Heart left ventricle (tissue), 13 donors: ENCODE results near the gene RPS6KC1.
"Not testable (repeated sequence)": the region's sequence is repeated elsewhere in the genome, so short reads cannot be mapped to it uniquely, and the experiment has no call there.

Experiments used
- POLR2A ChIP-seq, 2 donors: fragments of 450-650 bp; IDR thresholded peaks; one replicate each; pipeline ENCODE4 v1.6.1; 2017; ENCODE audit warnings: antibody characterized with exemption in 2 of 2, mild to moderate bottlenecking in 2 of 2, moderate library complexity in 2 of 2
- TF ChIP-seq, protein P1 (sequence below), 12 donors: fragments of 200-600 bp; sonication (generic) in 4 of 12; IDR thresholded peaks; one replicate each; pipeline versions ENCODE4 v1.5.0 to v1.8.0; 2018 to 2022; ENCODE audit warnings: antibody characterized with exemption in 12 of 12, mild to moderate bottlenecking in 5 of 12
- donor health status: ischemic (EF 13 %, LVEDD 7.1; RV severe dilation, severe dysfunction).
- donor health status: DM: no; HTN: yes; CAD: no.
- donor health status: DM: no; HTN: no; CAD: no.
- donor health status: ischemic (EF 25% LVEDD 6.9; RV normal size, moderate dysfunction).
- donor health status: ischemic (EF 25% LVEDD 5.7; RV mildly dilated, moderate dysfunction).
- donor health status: ischemic (EF 35%, LVEDD 5.7; RV mildly dilated, moderate dysfunction).
- donor health status: nonischemic (EF 11% LVEDD 7.7; RV severe dilation, severe dysfunction).
- donor health status: DM: yes; HTN: yes; CAD: no.
- donor health status: PGD.
- donor health status: ischemic (EF 29% LVEDD 5.4; RV normal size, mild dysfunction).
- donor health status: nonischemic (EF 23%, LVEDD 6.1; RV moderate dilation, normal function).

DNA sequence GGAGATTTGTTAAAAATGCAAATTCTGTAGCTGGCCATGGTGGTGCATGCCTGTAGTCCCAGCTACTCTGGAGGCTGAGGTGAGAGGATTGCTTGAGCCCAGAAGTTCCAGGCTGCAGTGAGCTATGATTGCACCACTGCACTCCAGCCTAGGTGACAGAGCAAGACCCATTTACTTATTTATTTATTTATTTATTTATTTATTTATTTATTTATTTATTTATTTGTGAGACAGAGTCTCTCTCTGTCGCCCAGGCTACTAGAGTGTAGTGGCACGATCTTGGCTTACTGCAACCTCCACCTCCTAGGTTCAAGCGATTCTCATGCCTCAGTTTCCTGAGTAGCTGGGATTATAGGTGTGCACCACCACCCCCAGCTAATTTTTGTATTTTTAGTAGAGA is 250.5 kb downstream of the RPS6KC1 start:
- not testable (repeated sequence) for TF ChIP-seq POLR2A (IDR thresholded peaks at IDR 0.05)
- TF ChIP-seq, protein P1, sequence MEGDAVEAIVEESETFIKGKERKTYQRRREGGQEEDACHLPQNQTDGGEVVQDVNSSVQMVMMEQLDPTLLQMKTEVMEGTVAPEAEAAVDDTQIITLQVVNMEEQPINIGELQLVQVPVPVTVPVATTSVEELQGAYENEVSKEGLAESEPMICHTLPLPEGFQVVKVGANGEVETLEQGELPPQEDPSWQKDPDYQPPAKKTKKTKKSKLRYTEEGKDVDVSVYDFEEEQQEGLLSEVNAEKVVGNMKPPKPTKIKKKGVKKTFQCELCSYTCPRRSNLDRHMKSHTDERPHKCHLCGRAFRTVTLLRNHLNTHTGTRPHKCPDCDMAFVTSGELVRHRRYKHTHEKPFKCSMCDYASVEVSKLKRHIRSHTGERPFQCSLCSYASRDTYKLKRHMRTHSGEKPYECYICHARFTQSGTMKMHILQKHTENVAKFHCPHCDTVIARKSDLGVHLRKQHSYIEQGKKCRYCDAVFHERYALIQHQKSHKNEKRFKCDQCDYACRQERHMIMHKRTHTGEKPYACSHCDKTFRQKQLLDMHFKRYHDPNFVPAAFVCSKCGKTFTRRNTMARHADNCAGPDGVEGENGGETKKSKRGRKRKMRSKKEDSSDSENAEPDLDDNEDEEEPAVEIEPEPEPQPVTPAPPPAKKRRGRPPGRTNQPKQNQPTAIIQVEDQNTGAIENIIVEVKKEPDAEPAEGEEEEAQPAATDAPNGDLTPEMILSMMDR (IDR thresholded peaks at IDR 0.05) = not testable (repeated sequence)
